ENCODE data around the gene DDX31.

- TF ChIP-seq, protein P1, sequence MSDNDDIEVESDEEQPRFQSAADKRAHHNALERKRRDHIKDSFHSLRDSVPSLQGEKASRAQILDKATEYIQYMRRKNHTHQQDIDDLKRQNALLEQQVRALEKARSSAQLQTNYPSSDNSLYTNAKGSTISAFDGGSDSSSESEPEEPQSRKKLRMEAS (IDR thresholded peaks at IDR 0.05; ENCODE audit: low read depth, low read length) = no peak
- TF ChIP-seq, protein P2, sequence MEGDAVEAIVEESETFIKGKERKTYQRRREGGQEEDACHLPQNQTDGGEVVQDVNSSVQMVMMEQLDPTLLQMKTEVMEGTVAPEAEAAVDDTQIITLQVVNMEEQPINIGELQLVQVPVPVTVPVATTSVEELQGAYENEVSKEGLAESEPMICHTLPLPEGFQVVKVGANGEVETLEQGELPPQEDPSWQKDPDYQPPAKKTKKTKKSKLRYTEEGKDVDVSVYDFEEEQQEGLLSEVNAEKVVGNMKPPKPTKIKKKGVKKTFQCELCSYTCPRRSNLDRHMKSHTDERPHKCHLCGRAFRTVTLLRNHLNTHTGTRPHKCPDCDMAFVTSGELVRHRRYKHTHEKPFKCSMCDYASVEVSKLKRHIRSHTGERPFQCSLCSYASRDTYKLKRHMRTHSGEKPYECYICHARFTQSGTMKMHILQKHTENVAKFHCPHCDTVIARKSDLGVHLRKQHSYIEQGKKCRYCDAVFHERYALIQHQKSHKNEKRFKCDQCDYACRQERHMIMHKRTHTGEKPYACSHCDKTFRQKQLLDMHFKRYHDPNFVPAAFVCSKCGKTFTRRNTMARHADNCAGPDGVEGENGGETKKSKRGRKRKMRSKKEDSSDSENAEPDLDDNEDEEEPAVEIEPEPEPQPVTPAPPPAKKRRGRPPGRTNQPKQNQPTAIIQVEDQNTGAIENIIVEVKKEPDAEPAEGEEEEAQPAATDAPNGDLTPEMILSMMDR (IDR thresholded peaks at IDR 0.05; ENCODE audit: low read depth, low read length) = no peak
- TF ChIP-seq POLR2A (IDR thresholded peaks at IDR 0.05; ENCODE audit: extremely low read depth, insufficient read length) = no peak
Measured at GRCh38 chr9:132663117-132663516, 6.7 kb downstream of the DDX31 start.

All from NB4 (cell line).